GM19395 (cell line): Measurements from ENCODE around the gene AUH.
A peak's percentile ranks its signal among the peaks of the same experiment; 100 is the strongest.

ENCODE experiments used
- ATAC-seq: cut with Tn5 transposase; IDR thresholded peaks from one replicate; pipeline ENCODE4 v1.9.1; 2021; ENCODE audit warnings: mild to moderate bottlenecking, moderate library complexity; ENCODE audit not compliant: unreplicated experiment

The AUH gene

GRCh38 chr9:91193087-91193657, 168.5 kb downstream of the AUH start:
- ATAC-seq = peak; percentile 36

DNA sequence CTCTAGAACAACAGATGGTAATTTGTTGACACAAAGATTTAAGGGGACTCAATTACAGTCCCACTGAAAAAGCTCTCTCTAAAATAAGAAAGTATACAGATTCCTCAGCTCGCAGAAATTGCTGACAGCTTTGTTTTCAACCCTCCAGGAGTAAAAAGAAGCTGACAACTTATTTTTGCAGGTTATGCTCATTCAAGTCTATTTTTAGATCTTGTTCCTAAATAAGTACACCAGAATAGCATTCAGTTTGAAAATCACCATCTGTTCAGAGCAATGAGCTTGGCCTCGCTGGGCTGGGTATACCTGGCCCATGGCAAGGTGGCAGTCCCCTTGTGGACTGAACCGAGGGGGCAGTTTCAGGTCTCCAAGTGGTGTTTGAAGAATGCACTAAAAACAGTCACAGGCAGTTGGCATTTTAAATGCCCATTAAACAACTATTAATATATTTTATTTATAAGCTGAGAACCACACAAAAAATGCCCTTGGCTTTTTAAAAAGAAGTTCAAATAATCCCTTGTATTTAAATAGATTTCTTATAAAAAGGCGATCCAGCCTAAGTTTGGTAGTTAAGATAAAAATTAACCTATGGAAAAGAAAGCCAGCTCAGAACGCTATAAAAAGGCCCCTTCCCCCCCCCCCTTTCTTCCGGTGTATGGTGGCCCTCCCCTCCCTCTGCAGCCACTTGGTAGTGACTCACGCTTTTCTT, 169.2 kb downstream of the AUH start:
- no peak for ATAC-seq

DNA sequence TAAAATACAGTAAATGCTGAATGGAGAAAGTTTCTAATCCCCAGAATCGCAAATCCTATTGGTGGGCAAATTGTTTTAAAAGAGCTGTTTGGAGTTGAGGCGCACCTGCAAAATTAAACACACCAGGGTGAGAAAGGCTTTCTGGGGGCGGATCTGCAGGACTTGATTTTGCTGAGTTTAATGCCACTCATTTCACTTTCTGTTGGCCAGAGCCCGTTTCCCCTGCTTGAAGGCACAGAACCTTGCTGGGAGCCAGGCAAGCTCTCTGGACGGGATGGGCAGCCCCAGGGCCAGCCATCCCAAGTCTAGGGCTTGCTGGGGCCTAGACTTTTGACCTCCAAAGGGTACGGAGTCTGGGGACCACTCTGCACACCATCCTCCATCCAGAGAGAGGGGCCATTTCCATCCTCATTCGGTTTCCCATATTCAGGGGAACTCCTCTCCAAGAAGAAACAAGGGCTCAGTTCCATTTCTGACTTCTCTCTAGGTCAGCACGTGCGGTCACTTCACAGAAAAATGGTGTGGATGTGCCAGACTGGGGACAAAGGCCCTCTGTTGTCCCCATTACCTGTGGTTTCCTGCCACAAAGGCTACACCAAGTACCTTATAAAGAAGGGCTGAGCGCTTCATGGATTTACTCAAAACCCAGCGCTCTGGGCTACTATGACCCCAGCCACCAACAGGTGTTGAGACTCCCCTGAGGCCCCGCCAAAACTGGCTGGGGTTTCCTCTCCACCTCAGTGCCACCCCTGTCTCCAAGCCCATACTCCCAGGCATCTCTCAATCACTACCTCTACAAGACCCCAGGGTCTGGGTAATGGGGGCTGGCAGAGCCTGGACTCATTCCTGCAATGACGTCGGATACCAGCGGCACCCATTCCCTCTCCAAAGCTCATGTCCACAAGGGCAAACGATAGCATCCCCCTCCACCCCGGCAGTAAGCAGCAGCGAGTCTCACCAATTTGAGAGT, 170.0 kb downstream of the AUH start:
- ATAC-seq = peak; percentile 52

DNA sequence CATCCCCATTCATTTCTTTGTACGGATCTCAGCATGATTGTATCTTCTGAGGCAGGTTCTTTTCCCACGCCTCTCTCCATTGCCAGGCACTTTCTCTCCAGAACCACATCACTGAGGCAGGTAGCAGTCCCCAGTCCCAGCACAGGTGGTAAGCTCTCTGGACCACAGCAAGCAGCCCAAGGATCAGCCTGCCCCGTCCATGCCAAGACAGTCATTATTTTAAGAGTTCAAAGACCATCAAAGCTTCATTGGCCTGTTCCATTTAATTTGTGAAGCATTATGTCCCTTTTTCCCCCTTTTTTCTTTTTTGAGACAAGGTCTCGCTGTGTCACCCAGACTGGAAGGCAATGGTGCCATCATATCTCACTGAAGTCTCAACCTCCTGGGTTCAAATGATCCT, 171.7 kb downstream of the AUH start:
- ATAC-seq = no peak

DNA sequence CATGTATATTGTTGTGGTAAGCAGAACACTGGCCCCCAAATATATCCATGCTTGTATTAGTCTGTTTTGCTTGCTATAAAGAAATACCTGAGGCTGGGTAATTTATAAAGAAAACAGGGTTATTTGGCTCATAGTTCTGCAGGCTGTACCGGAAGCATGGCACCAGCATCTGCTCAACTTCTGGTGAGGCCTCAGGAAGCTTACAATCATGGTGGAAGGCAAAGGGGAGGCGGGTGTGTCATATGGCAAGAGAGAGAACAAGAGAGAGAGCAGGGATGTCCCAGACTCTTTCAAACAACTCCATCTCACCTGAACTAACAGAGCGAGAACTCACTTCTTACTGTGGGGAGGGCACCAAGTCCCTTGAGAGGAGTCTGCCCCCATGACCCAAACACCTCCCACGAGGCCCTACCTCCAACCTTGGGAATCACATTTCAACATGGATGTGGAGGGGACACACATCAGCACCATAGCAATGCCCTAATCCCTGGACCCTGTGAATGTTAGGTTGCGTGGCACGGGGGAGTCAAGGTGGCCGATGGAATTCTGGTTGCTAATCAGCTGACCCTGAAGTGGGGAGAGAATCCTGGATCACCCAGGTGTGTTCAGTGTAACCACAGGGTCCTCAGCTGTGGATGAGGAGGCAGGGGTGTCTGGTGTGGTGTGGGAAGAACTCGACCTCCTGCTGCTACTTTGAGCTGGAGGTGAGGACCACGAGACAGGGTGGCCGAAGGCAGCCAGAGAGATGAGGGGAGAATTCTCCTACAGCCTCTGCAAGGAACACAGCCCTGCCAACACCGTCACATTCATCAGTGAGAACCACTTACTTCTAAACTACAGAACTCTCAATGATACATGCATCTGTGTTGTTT, 172.8 kb downstream of the AUH start:
- no peak for ATAC-seq

DNA sequence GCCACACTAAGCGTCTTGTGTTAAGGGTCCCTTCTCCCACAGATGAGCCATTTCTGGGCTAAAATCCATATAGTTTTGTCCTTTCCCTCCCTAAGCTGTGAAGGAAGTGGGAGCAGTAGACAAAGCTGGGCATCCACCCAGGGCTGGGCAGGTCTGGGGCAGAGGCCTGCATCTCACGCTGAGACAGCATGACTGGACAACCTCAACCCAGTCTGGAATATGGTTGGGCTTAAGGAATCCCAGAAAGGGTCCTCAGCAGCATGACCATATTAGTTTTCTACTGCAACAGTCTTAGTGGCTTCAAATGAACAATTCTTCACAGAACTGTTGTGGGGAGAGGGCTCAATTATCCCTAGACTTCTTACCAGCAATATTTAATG, 173.8 kb downstream of the AUH start:
- no peak for ATAC-seq

DNA sequence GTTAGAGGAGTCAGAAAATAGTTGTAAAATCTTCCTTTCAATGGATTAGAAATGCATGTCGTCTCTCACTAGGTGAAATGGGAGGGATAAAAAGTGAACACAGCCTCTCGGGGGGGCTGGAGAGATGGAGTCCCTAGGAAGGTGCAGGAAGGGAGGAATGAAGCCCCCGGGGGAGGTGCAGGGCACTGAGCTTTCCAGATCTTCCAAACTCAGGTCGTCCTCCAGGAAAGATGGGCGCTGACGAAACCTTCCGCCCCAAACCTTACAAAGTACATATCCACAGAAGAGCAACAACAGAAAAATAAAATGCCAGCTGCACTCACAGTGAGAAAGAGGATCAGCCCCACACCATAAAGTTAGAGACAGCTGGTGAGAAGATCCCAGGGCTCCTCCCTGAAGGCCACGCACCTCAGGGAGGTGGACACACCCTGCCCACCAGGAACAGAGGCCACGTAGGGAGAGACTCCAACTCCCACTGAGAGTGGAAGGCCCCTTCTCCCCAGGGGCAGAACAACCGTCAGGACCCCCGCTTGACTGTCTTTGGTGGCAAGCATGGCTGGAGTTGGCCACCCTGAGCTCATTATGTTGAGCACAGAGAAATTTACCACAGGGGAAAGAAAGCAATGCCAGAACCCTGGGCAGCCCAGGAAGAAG, 174.3 kb downstream of the AUH start:
- no peak for ATAC-seq

DNA sequence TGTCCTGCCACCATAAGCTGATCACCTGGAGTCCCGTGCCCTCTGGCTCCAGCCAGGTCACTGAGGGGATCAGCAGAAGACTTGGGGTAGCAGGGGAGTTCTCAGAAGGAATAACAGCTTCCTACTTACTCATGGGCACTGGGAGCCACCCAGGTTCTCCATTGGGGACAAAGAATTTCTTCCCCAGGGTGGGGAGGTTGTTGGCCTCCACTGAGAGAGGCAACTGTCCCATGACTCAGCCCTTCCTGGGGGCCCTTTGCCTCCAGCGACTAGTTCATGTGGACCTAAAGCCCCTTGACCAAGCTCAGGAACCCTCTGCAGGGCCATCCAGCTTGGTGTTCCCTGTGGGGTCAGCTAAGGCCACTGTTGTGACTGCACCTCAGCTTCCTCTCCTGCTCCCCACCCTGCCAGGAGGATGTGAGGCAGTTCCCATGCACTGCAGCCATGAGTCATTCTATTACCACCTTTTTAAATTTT, 175.0 kb downstream of the AUH start:
- no peak for ATAC-seq

GRCh38 chr9:91185193-91185886, 176.4 kb downstream of the AUH start:
- no peak for ATAC-seq

GRCh38 chr9:91182429-91183225, 179.1 kb downstream of the AUH start:
- no peak for ATAC-seq

- ATAC-seq = no peak
Measured at GRCh38 chr9:91181541-91181940, 180.2 kb downstream of the AUH start.

- no peak for ATAC-seq
Measured at GRCh38 chr9:91180930-91181268, 180.8 kb downstream of the AUH start.

GRCh38 chr9:91180240-91180929, 181.3 kb downstream of the AUH start:
- no peak for ATAC-seq

GRCh38 chr9:91179237-91180138, 182.2 kb downstream of the AUH start:
- no peak for ATAC-seq

- ATAC-seq = no peak
Measured at GRCh38 chr9:91178281-91179236, 183.2 kb downstream of the AUH start.

- no peak for ATAC-seq
Measured at GRCh38 chr9:91177661-91178280, 183.9 kb downstream of the AUH start.
